ENCODE measurements around the gene TBC1D26.
A peak's percentile ranks its signal among the peaks of the same experiment; 100 is the strongest.
"Not testable (repeated sequence)": the region's sequence is repeated elsewhere in the genome, so short reads cannot be mapped to it uniquely, and the experiment has no call there.

DNA sequence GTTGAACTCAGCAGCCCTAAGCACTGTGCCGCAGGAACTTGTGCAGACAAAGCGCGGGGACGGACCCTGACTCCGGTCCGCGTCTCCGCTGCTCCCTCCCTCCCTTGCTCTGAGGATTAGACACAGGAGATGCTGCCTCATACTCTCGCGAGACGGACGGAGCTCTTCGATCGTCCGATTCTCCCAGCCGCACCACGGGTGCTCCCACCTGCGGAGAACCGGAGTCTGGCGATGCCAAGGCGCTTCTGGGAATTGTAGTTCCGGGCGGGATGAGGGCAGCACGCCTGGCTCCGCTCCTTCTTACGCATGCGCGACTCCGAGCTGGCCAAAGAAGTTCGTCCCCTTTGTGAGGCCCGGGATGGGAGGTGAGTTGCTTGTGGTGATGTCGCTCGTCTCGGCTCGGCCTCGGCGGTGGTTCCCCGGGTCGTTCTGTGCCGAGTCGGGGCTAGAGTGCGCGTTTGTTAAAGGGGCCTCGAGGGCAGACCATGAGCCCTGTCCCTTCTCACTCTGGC, 32.6 kb upstream of the TBC1D26 start, which contains the start of gene ZNF286A:
- TF ChIP-seq SIN3A (IDR thresholded peaks at IDR 0.05; ENCODE audit: borderline replicate concordance, insufficient read depth, low read length), result not testable (repeated sequence)
- peak; percentile 59; the same call in 1 of the 2 replicates for TF ChIP-seq POLR2AphosphoS5 (IDR thresholded peaks at IDR 0.05; ENCODE audit: low read depth, low read length)
- TF ChIP-seq, protein P1, sequence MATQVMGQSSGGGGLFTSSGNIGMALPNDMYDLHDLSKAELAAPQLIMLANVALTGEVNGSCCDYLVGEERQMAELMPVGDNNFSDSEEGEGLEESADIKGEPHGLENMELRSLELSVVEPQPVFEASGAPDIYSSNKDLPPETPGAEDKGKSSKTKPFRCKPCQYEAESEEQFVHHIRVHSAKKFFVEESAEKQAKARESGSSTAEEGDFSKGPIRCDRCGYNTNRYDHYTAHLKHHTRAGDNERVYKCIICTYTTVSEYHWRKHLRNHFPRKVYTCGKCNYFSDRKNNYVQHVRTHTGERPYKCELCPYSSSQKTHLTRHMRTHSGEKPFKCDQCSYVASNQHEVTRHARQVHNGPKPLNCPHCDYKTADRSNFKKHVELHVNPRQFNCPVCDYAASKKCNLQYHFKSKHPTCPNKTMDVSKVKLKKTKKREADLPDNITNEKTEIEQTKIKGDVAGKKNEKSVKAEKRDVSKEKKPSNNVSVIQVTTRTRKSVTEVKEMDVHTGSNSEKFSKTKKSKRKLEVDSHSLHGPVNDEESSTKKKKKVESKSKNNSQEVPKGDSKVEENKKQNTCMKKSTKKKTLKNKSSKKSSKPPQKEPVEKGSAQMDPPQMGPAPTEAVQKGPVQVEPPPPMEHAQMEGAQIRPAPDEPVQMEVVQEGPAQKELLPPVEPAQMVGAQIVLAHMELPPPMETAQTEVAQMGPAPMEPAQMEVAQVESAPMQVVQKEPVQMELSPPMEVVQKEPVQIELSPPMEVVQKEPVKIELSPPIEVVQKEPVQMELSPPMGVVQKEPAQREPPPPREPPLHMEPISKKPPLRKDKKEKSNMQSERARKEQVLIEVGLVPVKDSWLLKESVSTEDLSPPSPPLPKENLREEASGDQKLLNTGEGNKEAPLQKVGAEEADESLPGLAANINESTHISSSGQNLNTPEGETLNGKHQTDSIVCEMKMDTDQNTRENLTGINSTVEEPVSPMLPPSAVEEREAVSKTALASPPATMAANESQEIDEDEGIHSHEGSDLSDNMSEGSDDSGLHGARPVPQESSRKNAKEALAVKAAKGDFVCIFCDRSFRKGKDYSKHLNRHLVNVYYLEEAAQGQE (IDR thresholded peaks at IDR 0.05; ENCODE audit: insufficient read depth in 1 of 2, low read depth in 2 of 2, low read length in 2 of 2), result not testable (repeated sequence)

Measured in PFSK-1 (cell line).